GM12878 (cell line): ENCODE data around the gene OCA2.

ENCODE experiments used
- ATF7 ChIP-seq: fragments of 450-650 bp; IDR thresholded peaks from 2 replicates; pipeline ENCODE4 v1.6.1; 2016; ENCODE audit warnings: low read depth, mild to moderate bottlenecking
- FOXK2 ChIP-seq: fragments of 450-650 bp; IDR thresholded peaks from 2 replicates; pipeline ENCODE4 v1.6.1; 2017; ENCODE audit warnings: mild to moderate bottlenecking, moderate library complexity
- FOXM1 ChIP-seq: IDR thresholded peaks from 2 replicates; pipeline ENCODE4 v1.6.1; 2012; ENCODE audit warnings: low read depth, mild to moderate bottlenecking, inconsistent platforms, low read length, moderate library complexity
- GABPA ChIP-seq: IDR thresholded peaks from 2 replicates; pipeline ENCODE4 v1.6.1; 2014; ENCODE audit warnings: antibody characterized with exemption, low read depth, mild to moderate bottlenecking, inconsistent platforms
- HCFC1 ChIP-seq: fragments of 150-350 bp; IDR thresholded peaks from 2 replicates; pipeline ENCODE4 v1.6.1; 2014; ENCODE audit warnings: low read length
- POLR2A ChIP-seq: IDR thresholded peaks from 2 replicates; pipeline ENCODE4 v1.6.1; 2011; ENCODE audit warnings: low read depth, mild to moderate bottlenecking, low read length
- POLR2AphosphoS5 ChIP-seq: IDR thresholded peaks from 2 replicates; pipeline ENCODE4 v1.6.1; 2011; ENCODE audit warnings: mild to moderate bottlenecking, low read length, inconsistent platforms
- RELA ChIP-seq: fragments of 450-650 bp; IDR thresholded peaks from 2 replicates; pipeline ENCODE4 v1.8.0; 2014; ENCODE audit warnings: borderline replicate concordance; ENCODE audit not compliant: partially characterized antibody
- YY1 ChIP-seq: IDR thresholded peaks from 2 replicates; pipeline ENCODE4 v1.6.1; 2011; ENCODE audit warnings: low read depth, mild to moderate bottlenecking, low read length
- TF ChIP-seq, protein P1 (sequence below), 3 experiments: IDR thresholded peaks in 2 of 3; conservative IDR thresholded peaks in 1 of 3; 2 replicates each; pipeline ENCODE4 v1.5.1; 2011; ENCODE audit warnings: low read depth in 3 of 3, low read length in 3 of 3, mild to moderate bottlenecking in 3 of 3, control low read depth in 2 of 3, moderate library complexity in 2 of 3, inconsistent platforms in 1 of 3, mixed read lengths in 1 of 3; ENCODE audit not compliant: control insufficient read depth in 2 of 3, insufficient read depth in 1 of 3; ENCODE audit errors: extremely low read depth in 1 of 3
- TF ChIP-seq, protein P2 (sequence below): IDR thresholded peaks from 2 replicates; pipeline ENCODE4 v1.6.1; 2011; ENCODE audit warnings: low read depth, mild to moderate bottlenecking, low read length, moderate library complexity, borderline replicate concordance; ENCODE audit errors: extremely low read depth

DNA sequence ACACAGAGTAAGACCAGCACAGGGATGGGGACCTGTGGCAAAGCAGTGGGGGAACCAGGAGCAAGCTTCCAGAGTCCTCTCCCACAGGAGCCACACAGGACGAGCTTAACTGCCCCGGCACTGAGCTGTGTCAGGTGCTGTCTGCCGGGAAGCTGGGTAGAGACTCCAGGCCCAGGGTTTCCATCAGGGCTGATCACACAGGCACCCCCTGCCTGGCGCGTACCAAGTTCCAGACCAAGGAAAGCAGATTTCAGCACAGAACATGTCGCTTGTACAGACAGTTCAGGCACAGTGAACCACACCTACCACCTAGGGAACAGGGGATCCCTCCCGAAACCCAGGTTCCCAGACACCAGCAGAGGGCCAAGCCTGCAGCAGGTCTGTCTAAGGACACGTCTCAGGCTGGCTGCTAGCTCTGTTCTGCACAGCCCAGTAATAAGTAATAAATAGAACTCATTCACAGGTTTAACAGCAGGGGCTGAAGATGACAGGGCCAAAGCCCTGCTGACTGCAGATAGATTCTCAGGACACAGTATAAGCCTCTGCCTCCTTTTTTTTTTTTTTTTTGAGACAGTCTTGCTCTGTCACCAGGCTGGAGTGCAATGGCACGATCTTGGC, 30.2 kb upstream of the OCA2 start:
- TF ChIP-seq, protein P1, sequence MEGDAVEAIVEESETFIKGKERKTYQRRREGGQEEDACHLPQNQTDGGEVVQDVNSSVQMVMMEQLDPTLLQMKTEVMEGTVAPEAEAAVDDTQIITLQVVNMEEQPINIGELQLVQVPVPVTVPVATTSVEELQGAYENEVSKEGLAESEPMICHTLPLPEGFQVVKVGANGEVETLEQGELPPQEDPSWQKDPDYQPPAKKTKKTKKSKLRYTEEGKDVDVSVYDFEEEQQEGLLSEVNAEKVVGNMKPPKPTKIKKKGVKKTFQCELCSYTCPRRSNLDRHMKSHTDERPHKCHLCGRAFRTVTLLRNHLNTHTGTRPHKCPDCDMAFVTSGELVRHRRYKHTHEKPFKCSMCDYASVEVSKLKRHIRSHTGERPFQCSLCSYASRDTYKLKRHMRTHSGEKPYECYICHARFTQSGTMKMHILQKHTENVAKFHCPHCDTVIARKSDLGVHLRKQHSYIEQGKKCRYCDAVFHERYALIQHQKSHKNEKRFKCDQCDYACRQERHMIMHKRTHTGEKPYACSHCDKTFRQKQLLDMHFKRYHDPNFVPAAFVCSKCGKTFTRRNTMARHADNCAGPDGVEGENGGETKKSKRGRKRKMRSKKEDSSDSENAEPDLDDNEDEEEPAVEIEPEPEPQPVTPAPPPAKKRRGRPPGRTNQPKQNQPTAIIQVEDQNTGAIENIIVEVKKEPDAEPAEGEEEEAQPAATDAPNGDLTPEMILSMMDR (IDR thresholded peaks at IDR 0.05 in 2 of 3, conservative IDR thresholded peaks at IDR 0.05 in 1 of 3; ENCODE audit: control insufficient read depth in 2 of 3, extremely low read depth in 1 of 3, insufficient read depth in 1 of 3, low read depth in 3 of 3, low read length in 3 of 3) = no peak
- TF ChIP-seq FOXM1 (no peak), POLR2A (no peak), ATF7 (no peak), POLR2AphosphoS5 (no peak), GABPA (no peak), FOXK2 (no peak), HCFC1 (no peak), RELA (no peak), YY1 (no peak)
- TF ChIP-seq, protein P2, sequence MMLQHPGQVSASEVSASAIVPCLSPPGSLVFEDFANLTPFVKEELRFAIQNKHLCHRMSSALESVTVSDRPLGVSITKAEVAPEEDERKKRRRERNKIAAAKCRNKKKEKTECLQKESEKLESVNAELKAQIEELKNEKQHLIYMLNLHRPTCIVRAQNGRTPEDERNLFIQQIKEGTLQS = no peak
